Heart left ventricle (tissue), 16 donors: Measurements from ENCODE around the gene COX7A2. TPM values are rescaled to one million over a fixed set of nuclear protein-coding genes. Genes with fewer than 3 reads are reported as not detected.

Source experiments
- ATAC-seq, 4 donors: fragments of 200-7000 bp; cut with Tn5 transposase; one replicate each; pipeline ENCODE4 v1.9.1; 2020 to 2022; ENCODE audit warnings: moderate library complexity in 4 of 4, mild to moderate bottlenecking in 3 of 4, moderate number of reproducible peaks in 1 of 4
- DNase-seq, 5 donors: peaks; one replicate each; pipeline ENCODE4 v3.0.0-alpha.2; 2020
- H3K27ac ChIP-seq, 12 donors: fragments of 200-600 bp; sonication (generic) in 4 of 12; one replicate each; pipeline versions ENCODE4 v1.5.0 to v1.8.0; 2016 to 2022; ENCODE audit warnings: mild to moderate bottlenecking in 2 of 12
- H3K27me3 ChIP-seq, 9 donors: fragments of 200-600 bp; sonication (generic) in 2 of 9; one replicate each; pipeline versions ENCODE4 v1.5.1 to v1.8.0; 2016 to 2022; ENCODE audit warnings: mild to moderate bottlenecking in 3 of 9
- H3K36me3 ChIP-seq, 9 donors: fragments of 200-600 bp; sonication (generic) in 2 of 9; one replicate each; pipeline versions ENCODE4 v1.5.0 to v1.8.0; 2018 to 2022; ENCODE audit warnings: mild to moderate bottlenecking in 2 of 9
- H3K4me1 ChIP-seq, 12 donors: fragments of 200-600 bp; sonication (generic) in 4 of 12; one replicate each; pipeline versions ENCODE4 v1.5.0 to v1.8.0; 2016 to 2022; ENCODE audit warnings: mild to moderate bottlenecking in 3 of 12
- H3K4me3 ChIP-seq, 12 donors: fragments of 200-600 bp; sonication (generic) in 4 of 12; one replicate each; pipeline versions ENCODE4 v1.5.0 to v1.8.0; 2017 to 2022; ENCODE audit warnings: mild to moderate bottlenecking in 9 of 12, moderate library complexity in 4 of 12
- H3K9me3 ChIP-seq, 12 donors: fragments of 200-600 bp; sonication (generic) in 4 of 12; one replicate each; pipeline versions ENCODE4 v1.5.0 to v1.8.0; 2016 to 2022; ENCODE audit warnings: mild to moderate bottlenecking in 1 of 12
- POLR2A ChIP-seq, 2 donors: fragments of 450-650 bp; IDR thresholded peaks; one replicate each; pipeline ENCODE4 v1.6.1; 2017; ENCODE audit warnings: antibody characterized with exemption in 2 of 2, mild to moderate bottlenecking in 2 of 2, moderate library complexity in 2 of 2
- WGBS, 4 donors: extraction: QIAGEN DNeasy Blood & Tissue Kit in 2 of 4; methylation state at CpG; one replicate each; pipeline versions ENCODE4 v1.1.5 to v1.1.7; 2013 to 2018; 5-methylcytosine and 5-hydroxymethylcytosine counted together
- intact Hi-C, 10 donors: fragments of 100-400 bp; cut with DNase I; formaldehyde crosslinking; loops; one replicate each; pipeline versions ENCODE4 v1.11.1 to v1.14.2; 2022
- polyA plus RNA-seq, 2 donors: library from polyadenylated mRNA; stranded (reverse); fragments of 200-250 nt; gene quantifications; one replicate each; pipeline ENCODE4 v1.2.3, GENCODE V29; 2013
- total RNA-seq, 9 donors: library from RNA; depleted of rRNA in 2 of 9; stranded (reverse); fragments of >200 nt in 2 of 9; fragmentation: NEBNext Ultra II Directional in 3 of 9; extraction: Animal tissue kit (Norgen Biotek cat#: 25700) in 3 of 9; gene quantifications; one replicate each; pipeline versions ENCODE4 v1.1.0 to v1.2.4, GENCODE V29; 2016 to 2023
- TF ChIP-seq, protein P1 (sequence below), 12 donors: fragments of 200-600 bp; sonication (generic) in 4 of 12; IDR thresholded peaks; one replicate each; pipeline versions ENCODE4 v1.5.0 to v1.8.0; 2018 to 2022; ENCODE audit warnings: antibody characterized with exemption in 12 of 12, mild to moderate bottlenecking in 5 of 12
- donor health status: ischemic (EF 13 %, LVEDD 7.1; RV severe dilation, severe dysfunction).
- donor health status: healthy with polysubstance abuse.
- donor health status: DM: no; HTN: yes; CAD: no.
- donor health status: DM: no; HTN: no; CAD: no.
- donor health status: ischemic (EF 25% LVEDD 6.9; RV normal size, moderate dysfunction).
- donor health status: ischemic (EF 25% LVEDD 5.7; RV mildly dilated, moderate dysfunction).
- donor health status: healthy.
- donor health status: DM: yes; HTN: yes; CAD: no.
- donor health status: ischemic (EF 35%, LVEDD 5.7; RV mildly dilated, moderate dysfunction).
- donor health status: nonischemic (EF 11% LVEDD 7.7; RV severe dilation, severe dysfunction).
- donor health status: DM: yes; HTN: yes; CAD: no.
- donor health status: PGD.
- donor health status: ischemic (EF 29% LVEDD 5.4; RV normal size, mild dysfunction).
- donor health status: nonischemic (EF 23%, LVEDD 6.1; RV moderate dilation, normal function).

COX7A2 gene
- total and polyA plus RNA-seq, 11 donors: 646 to 1,466 (median 1,110) TPM

DNA sequence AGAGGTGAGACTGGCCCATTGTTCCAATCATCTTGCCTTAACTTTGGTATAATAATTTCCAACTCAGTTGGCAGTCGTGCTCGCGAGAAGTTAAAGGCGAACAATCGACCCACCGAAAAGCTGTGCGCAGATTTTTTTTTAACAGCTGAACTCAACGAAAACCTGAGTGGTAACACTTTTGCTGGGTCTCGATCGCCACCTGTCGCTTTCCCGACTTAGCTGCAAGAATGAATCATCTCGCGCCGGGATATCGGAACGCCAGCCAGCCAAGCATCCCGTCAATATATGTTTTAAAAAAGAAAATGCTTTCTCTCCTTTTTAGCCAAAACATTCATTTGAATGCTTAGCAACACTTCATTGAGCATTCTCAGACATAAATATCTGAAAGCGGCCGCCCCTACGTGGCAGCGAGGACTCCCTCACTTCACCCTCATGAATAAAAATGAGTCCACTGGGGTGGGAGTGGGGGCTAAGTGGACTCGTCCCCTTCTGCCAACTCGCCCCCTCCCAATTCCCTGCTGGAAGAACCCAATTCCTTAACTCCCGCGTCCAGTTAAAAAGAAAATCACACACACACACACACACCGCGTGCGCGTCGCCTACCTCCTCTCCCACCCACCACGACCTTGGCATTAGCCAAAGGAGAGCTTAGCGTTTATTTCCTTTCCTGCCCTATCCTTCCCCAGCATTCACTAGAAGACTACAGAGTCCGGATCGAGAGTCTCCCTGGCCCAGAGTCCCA is 39.2 kb downstream of the COX7A2 start:
- Histone ChIP-seq H3K27ac (peak overlapping the region in 11 of 12 donors; percentile 30 to 87 (median 77)), H3K36me3 (no peaks in the 10 kb centered on the region), H3K27me3 (peaks cover 2 to 84% (median 34%) of the 10 kb centered on the region in 9 donors), H3K4me1 (peaks cover 0 to 62% (median 20%) of the 10 kb centered on the region in 12 donors), H3K9me3 (no peaks in the 10 kb centered on the region), H3K4me3 (peak overlapping the region; percentile 19 to 72 (median 58))
- DNase-seq (peak in 4 of 5 donors; percentile 72 to 83 (median 80)), ATAC-seq (peak in 2 of 4 donors; percentile 14 to 21)
- 0 to 2% (median 1%) methylated on average over 35 of the region's 35 CpGs for WGBS, 4 donors
- TF ChIP-seq, protein P1, sequence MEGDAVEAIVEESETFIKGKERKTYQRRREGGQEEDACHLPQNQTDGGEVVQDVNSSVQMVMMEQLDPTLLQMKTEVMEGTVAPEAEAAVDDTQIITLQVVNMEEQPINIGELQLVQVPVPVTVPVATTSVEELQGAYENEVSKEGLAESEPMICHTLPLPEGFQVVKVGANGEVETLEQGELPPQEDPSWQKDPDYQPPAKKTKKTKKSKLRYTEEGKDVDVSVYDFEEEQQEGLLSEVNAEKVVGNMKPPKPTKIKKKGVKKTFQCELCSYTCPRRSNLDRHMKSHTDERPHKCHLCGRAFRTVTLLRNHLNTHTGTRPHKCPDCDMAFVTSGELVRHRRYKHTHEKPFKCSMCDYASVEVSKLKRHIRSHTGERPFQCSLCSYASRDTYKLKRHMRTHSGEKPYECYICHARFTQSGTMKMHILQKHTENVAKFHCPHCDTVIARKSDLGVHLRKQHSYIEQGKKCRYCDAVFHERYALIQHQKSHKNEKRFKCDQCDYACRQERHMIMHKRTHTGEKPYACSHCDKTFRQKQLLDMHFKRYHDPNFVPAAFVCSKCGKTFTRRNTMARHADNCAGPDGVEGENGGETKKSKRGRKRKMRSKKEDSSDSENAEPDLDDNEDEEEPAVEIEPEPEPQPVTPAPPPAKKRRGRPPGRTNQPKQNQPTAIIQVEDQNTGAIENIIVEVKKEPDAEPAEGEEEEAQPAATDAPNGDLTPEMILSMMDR (IDR thresholded peaks at IDR 0.05): peak; percentile 52 to 84 (median 69)
- no peak for TF ChIP-seq POLR2A (IDR thresholded peaks at IDR 0.05)
- intact Hi-C loops: loop anchor here in 9 of 10 donors (5.0 to 10.0 kb wide), 11 partner anchors 310 to 1530 kb away; no protein-coding TSS in a partner anchor

DNA sequence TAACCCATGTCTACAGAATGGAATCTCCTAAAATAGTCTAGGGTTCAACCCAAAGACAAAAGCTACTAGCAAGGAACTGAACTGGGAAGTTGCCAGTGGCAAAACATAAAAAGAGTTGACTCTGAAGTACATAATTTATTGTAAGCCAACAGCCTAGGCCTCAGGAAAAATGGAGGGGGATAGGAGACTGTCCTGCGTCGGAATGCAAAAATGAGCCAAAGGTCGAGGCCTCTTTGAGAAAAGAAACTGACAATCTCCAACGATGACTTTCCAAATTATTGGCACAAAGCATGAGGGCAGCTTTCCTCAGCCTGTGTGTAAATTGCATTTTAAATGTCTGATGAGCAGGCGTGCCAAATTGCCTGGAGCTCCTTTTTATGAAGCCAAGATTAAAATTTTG is 39.9 kb downstream of the COX7A2 start:
- H3K36me3 ChIP-seq: no peaks in the 10 kb centered on the region
- H3K27ac ChIP-seq: peak overlapping the region in 10 of 12 donors; percentile 18 to 86 (median 66)
- peak overlapping the region in 10 of 12 donors; percentile 42 to 72 (median 58) for H3K4me3 ChIP-seq
- 30 to 47% (median 37%) methylated on average over 5 of the region's 5 CpGs for WGBS, 4 donors
- no peak for ATAC-seq
- no peaks in the 10 kb centered on the region for H3K9me3 ChIP-seq
- peaks cover 2 to 84% (median 34%) of the 10 kb centered on the region in 9 donors for H3K27me3 ChIP-seq
- TF ChIP-seq, protein P1 (IDR thresholded peaks at IDR 0.05): no peak
- TF ChIP-seq POLR2A (IDR thresholded peaks at IDR 0.05): no peak
- intact Hi-C loops: loop anchor here in 9 of 10 donors (5.0 to 10.0 kb wide), 11 partner anchors 309 to 1529 kb away; no protein-coding TSS in a partner anchor
- DNase-seq: no peak
- peaks cover 0 to 56% (median 19%) of the 10 kb centered on the region in 12 donors for H3K4me1 ChIP-seq

DNA sequence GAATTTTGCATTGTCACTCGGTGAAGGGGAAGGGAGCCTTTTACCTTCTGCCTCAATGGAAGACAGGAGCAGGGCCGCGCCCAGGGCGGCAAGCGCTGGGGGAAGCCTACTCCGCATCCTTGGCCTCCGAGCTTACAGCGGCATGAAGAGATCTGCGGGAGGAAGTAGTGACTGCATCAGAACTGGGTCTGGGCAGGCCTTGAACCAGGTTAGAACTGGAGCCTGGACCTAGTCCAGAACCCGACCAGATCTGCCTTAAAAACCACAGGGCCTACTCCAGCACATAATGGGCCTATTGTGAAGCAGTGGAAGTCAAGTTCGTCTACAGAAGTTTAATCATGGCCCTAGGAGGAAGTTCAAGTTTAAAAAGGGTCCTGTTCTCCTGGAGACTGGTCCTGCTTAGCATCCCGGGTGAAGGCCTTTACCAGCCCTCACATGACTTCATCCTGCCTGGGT is 40.9 kb downstream of the COX7A2 start:
- ATAC-seq (no peak), DNase-seq (no peak)
- Histone ChIP-seq H3K27ac (peak overlapping the region in 7 of 12 donors; percentile 14 to 86 (median 77)), H3K4me1 (peaks cover 0 to 48% (median 14%) of the 10 kb centered on the region in 12 donors), H3K4me3 (peak overlapping the region in 10 of 12 donors; percentile 6 to 69 (median 40)), H3K27me3 (peaks cover 2 to 78% (median 32%) of the 10 kb centered on the region in 9 donors), H3K36me3 (no peaks in the 10 kb centered on the region), H3K9me3 (no peaks in the 10 kb centered on the region)
- TF ChIP-seq, protein P1 (IDR thresholded peaks at IDR 0.05): no peak
- TF ChIP-seq POLR2A (IDR thresholded peaks at IDR 0.05): no peak
- intact Hi-C loops: loop anchor here in 9 of 10 donors (5.0 to 10.0 kb wide), 11 partner anchors 308 to 1528 kb away; no protein-coding TSS in a partner anchor
- 61 to 76% (median 68%) methylated on average over 12 of the region's 12 CpGs for WGBS, 4 donors
